Effector memory CD8-positive, alpha-beta T cell (primary cell): ENCODE data around the gene STK32C.
"Not testable (repeated sequence)": the region's sequence is repeated elsewhere in the genome, so short reads cannot be mapped to it uniquely, and the experiment has no call there.

Experiments used
- ATAC-seq: fragments of 150-1000 bp; cut with Tn5 transposase; replicated peaks from 2 replicates; pipeline ENCODE4 v1.10.0; 2021; ENCODE audit warnings: mild to moderate bottlenecking, moderate library complexity
- DNase-seq, 3 experiments: peaks; one replicate each; pipeline ENCODE4 v3.0.0; 2021
- H3K27ac Mint-ChIP-seq, 2 donors: one replicate each; pipeline ENCODE4 v1.8.0; 2022; ENCODE audit warnings: mild to moderate bottlenecking in 2 of 2, mixed read lengths in 2 of 2, moderate library complexity in 2 of 2
- H3K27me3 Mint-ChIP-seq, 2 donors: one replicate each; pipeline ENCODE4 v1.8.0; 2022; ENCODE audit warnings: mixed read lengths in 2 of 2
- H3K36me3 Mint-ChIP-seq: one replicate; pipeline ENCODE4 v1.8.0; 2022; ENCODE audit warnings: mild to moderate bottlenecking, moderate library complexity, mixed read lengths; ENCODE audit not compliant: insufficient read depth
- H3K4me1 Mint-ChIP-seq, 2 donors: one replicate each; pipeline ENCODE4 v1.8.0; 2022; ENCODE audit warnings: low read depth in 2 of 2, mixed read lengths in 2 of 2
- H3K4me3 Mint-ChIP-seq, 2 donors: one replicate each; pipeline ENCODE4 v1.8.0; 2022; ENCODE audit warnings: mild to moderate bottlenecking in 2 of 2, mixed read lengths in 2 of 2, moderate library complexity in 2 of 2
- H3K9me3 Mint-ChIP-seq, 2 donors: one replicate each; pipeline ENCODE4 v1.8.0; 2022; ENCODE audit warnings: mixed read lengths in 2 of 2

The STK32C gene

GRCh38 chr10:132160834-132161622, 146.7 kb downstream of the STK32C start:
- peak overlapping the region; percentile 87 to 99 for H3K27ac Mint-ChIP-seq
- peaks cover 14% of the 10 kb centered on the region for H3K36me3 Mint-ChIP-seq
- H3K9me3 Mint-ChIP-seq, H3K4me3 Mint-ChIP-seq, ATAC-seq, H3K27me3 Mint-ChIP-seq: not testable (repeated sequence)
- peak in 2 of 3 experiments; percentile 36 to 45 for DNase-seq
- peaks cover 23 to 28% of the 10 kb centered on the region in 2 donors for H3K4me1 Mint-ChIP-seq

GRCh38 chr10:132160231-132160630, 147.5 kb downstream of the STK32C start:
- Mint-ChIP-seq H3K27ac (peak overlapping the region in 1 of 2 donors; percentile 97), H3K36me3 (peaks cover 14% of the 10 kb centered on the region), H3K4me1 (peaks cover 23 to 28% of the 10 kb centered on the region in 2 donors)
- not testable (repeated sequence) for H3K27me3 Mint-ChIP-seq, H3K4me3 Mint-ChIP-seq, H3K9me3 Mint-ChIP-seq, DNase-seq, ATAC-seq

- Mint-ChIP-seq H3K4me1 (peaks cover 22 to 28% of the 10 kb centered on the region in 2 donors), H3K4me3 (peak overlapping the region; percentile 27 to 29), H3K27ac (peak overlapping the region; percentile 96 to 97), H3K36me3 (peaks cover 14% of the 10 kb centered on the region)
- not testable (repeated sequence) for H3K9me3 Mint-ChIP-seq, H3K27me3 Mint-ChIP-seq
- DNase-seq = peak; percentile 37 to 40 (median 40)
- ATAC-seq = peak; percentile 51
Observed at GRCh38 chr10:132159302-132160230, 148.2 kb downstream of the STK32C start.

DNA sequence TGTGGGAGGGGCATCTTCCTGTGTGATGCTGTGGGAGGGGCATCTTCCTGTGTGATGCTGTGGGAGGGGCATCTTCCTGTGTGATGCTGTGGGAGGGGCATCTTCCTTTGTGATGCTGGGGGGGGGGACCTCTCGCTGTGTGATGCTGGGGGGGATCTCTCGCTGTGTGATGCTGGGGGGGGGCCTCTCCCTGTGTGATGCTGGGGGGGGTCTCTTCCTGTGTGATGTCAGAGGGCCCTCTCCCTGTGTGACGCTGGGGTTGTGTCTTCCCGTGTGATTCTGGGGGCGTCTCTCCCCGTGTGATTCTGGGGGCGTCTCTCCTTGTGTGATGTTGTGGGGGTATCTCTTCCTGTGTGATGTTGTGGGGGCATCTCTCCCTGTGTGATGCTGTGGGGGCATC, 148.9 kb downstream of the STK32C start:
- ATAC-seq = peak; percentile 40
- peaks cover 14% of the 10 kb centered on the region for H3K36me3 Mint-ChIP-seq
- H3K4me1 Mint-ChIP-seq = peaks cover 19 to 24% of the 10 kb centered on the region in 2 donors
- H3K27me3 Mint-ChIP-seq = no peaks in the 10 kb centered on the region
- peak overlapping the region; percentile 27 to 29 for H3K4me3 Mint-ChIP-seq
- DNase-seq = peak in 2 of 3 experiments; percentile 13 to 27
- peaks cover 0 to 6% of the 10 kb centered on the region in 2 donors for H3K9me3 Mint-ChIP-seq
- peak overlapping the region; percentile 96 to 97 for H3K27ac Mint-ChIP-seq

GRCh38 chr10:132158122-132158741, 149.5 kb downstream of the STK32C start:
- peak in 2 of 3 experiments; percentile 29 to 45 for DNase-seq
- Mint-ChIP-seq H3K27ac (peak overlapping the region; percentile 96 to 97), H3K9me3 (peaks cover 0 to 6% of the 10 kb centered on the region in 2 donors), H3K27me3 (no peaks in the 10 kb centered on the region), H3K4me3 (no peak overlapping the region), H3K36me3 (peaks cover 14% of the 10 kb centered on the region), H3K4me1 (peaks cover 19 to 20% of the 10 kb centered on the region in 2 donors)
- ATAC-seq = peak; percentile 35
